ENCODE data around the gene SEM1.
A peak's percentile ranks its signal among the peaks of the same experiment; 100 is the strongest.
"Not testable (repeated sequence)": the region's sequence is repeated elsewhere in the genome, so short reads cannot be mapped to it uniquely, and the experiment has no call there.

The SEM1 gene

DNA sequence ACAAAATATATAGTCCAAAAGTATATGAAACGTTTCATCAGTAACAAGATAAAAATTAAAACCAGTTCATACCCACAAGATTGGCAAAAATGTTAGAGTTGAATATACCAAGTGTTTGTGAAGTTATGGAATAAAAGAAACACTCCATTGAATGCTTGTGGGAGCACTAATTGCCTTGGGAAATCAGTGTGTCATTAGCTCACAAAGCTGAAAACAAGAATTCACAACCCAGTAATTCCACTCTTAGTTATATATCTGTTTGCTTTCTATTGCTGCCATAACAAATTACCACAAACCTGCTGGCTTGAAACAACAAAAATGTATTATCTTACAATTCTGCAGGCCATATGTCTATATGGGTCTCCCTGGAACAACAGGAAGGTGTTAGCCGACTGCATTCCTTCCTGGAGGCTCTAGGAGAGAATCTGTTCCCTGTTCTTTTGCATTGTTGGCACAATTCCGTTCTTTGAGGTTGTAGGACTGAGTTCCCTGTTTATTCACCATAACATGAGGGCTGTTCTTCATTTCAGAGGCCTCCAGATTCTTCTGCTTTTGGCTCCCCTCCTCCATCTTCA, 45.7 kb downstream of the SEM1 start:
- Mint-ChIP-seq H3K4me3 (no peak overlapping the region), H3K27me3 (no peaks in the 10 kb centered on the region), H3K27ac (no peak overlapping the region), H3K9me3 (no peaks in the 10 kb centered on the region), H3K4me1 (peaks cover 9 to 11% of the 10 kb centered on the region in 2 donors), H3K36me3 (peaks cover 19 to 32% of the 10 kb centered on the region in 2 donors)
- ATAC-seq (replicated peaks): no peak
- DNase-seq: no peak

DNA sequence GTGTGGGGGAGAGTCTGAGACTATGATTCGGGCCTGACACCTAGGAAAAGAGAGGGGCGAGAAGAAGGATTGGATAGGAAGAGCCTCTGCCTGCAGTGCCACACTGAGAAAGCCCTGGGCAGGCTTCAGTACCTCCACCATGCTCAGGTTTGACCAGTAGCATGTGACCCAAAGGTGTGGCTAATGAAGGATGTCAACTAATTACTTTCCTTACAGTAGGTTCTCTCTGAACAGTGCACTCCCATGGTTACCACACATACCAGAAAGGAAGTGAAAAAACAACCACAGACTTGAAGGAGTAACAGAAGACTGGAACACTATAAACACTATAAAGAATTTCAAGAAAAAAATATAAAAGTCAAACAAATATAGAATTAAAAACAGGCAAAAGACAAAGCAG, 46.2 kb downstream of the SEM1 start:
- H3K27ac Mint-ChIP-seq: peak overlapping the region; percentile 81

DNA sequence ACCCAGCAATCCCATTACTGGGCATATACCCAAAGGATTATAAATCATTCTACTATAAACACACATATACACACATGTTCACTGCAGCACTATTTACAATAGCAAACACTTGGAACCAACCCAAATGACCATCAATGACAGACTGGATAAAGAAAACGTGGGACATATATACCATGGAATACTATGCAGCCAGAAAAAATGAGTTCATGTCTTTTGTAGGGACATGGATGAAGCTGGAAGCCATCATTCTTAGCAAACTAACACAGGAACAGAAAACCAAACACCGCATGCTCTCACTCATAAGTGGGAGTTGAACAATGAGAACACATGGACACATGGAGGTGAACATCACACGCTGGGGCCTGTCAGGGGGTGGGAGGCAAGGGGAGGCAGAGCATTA, 47.5 kb downstream of the SEM1 start:
- ATAC-seq (replicated peaks); DNase-seq; H3K9me3 Mint-ChIP-seq; H3K27me3 Mint-ChIP-seq; H3K27ac Mint-ChIP-seq; H3K4me3 Mint-ChIP-seq: not testable (repeated sequence)
- peaks cover 9 to 11% of the 10 kb centered on the region in 2 donors for H3K4me1 Mint-ChIP-seq
- peaks cover 16 to 23% of the 10 kb centered on the region in 2 donors for H3K36me3 Mint-ChIP-seq

More for the DNA sequence above, 46.2 kb downstream of the SEM1 start:
- Mint-ChIP-seq H3K4me3 (no peak overlapping the region), H3K27me3 (no peaks in the 10 kb centered on the region), H3K36me3 (peaks cover 16 to 28% of the 10 kb centered on the region in 2 donors), H3K4me1 (peaks cover 9 to 11% of the 10 kb centered on the region in 2 donors), H3K9me3 (no peaks in the 10 kb centered on the region)
- peak; percentile 67 to 82 for ATAC-seq (replicated peaks)
- DNase-seq: no peak

GRCh38 chr7:96658022-96658412, 51.6 kb downstream of the SEM1 start:
- Mint-ChIP-seq H3K9me3 (no peaks in the 10 kb centered on the region), H3K4me3 (no peak overlapping the region), H3K4me1 (peaks cover 1 to 5% of the 10 kb centered on the region in 2 donors), H3K36me3 (peaks cover 10 to 32% of the 10 kb centered on the region in 2 donors), H3K27ac (no peak overlapping the region), H3K27me3 (no peaks in the 10 kb centered on the region)
- DNase-seq (no peak), ATAC-seq (replicated peaks) (no peak)

- no peak for ATAC-seq (replicated peaks)
- no peak for DNase-seq
- Mint-ChIP-seq H3K4me1 (no peaks in the 10 kb centered on the region), H3K27me3 (no peaks in the 10 kb centered on the region), H3K36me3 (peaks cover 9 to 32% of the 10 kb centered on the region in 2 donors), H3K27ac (no peak overlapping the region), H3K4me3 (no peak overlapping the region), H3K9me3 (no peaks in the 10 kb centered on the region)
Observed at GRCh38 chr7:96657347-96658021, 52.2 kb downstream of the SEM1 start.

DNA sequence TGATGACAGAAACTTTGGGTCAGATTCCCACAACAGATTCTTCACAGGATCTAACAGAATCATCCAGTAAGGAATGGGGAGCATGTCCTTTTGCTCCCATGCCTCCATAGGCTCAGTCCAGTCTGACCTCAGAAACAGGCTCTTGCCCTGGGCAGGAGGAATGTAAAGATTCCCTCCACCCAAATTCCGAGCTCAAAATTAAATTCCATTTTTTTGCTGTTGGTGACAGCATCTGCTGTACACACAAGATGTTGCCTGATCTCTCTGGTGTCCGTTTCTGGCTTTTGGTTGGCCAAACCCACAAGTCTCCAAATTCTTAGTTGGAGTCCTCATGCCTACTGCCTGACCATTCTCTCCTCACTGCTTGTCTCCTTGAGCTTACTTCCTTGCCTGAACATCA, 53.7 kb downstream of the SEM1 start:
- ATAC-seq (replicated peaks) (no peak), DNase-seq (no peak)
- Mint-ChIP-seq H3K36me3 (peaks cover 4 to 28% of the 10 kb centered on the region in 2 donors), H3K27me3 (no peaks in the 10 kb centered on the region), H3K27ac (no peak overlapping the region), H3K4me3 (no peak overlapping the region), H3K4me1 (no peaks in the 10 kb centered on the region), H3K9me3 (no peaks in the 10 kb centered on the region)

DNA sequence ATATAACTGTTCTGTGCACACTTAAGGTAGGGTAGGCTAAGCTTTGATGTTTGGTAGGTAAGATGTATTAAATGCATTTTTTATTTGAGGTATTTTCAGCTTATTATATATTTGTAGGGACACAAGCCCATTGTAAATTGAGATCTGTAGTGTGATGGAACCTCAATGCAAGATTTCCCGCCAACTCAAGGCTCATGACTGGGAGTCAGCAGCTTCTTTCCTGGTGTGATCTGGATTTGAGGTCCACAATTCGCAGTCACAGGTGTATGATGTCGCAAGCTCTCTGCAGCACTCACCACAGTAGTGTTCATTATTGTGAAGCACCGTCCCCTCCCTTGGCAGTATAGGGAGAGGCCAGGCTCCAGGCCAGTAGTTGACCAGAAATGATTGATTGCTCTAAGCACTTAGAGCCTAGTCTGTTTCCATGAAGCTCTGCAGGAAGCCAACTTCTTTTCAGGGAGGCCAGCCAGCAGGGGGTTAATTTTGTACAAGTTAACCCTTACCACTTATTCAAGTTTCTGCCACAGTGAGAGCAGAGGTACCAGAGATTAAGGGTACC, 54.9 kb downstream of the SEM1 start:
- Mint-ChIP-seq H3K27ac (no peak overlapping the region), H3K9me3 (no peaks in the 10 kb centered on the region), H3K27me3 (no peaks in the 10 kb centered on the region), H3K4me1 (no peaks in the 10 kb centered on the region), H3K4me3 (no peak overlapping the region), H3K36me3 (peaks cover 6 to 36% of the 10 kb centered on the region in 2 donors)
- DNase-seq (no peak), ATAC-seq (replicated peaks) (no peak)

- DNase-seq: no peak
- no peak for ATAC-seq (replicated peaks)
- Mint-ChIP-seq H3K27ac (no peak overlapping the region), H3K9me3 (no peaks in the 10 kb centered on the region), H3K36me3 (peaks cover 7 to 32% of the 10 kb centered on the region in 2 donors), H3K4me3 (no peak overlapping the region), H3K27me3 (no peaks in the 10 kb centered on the region), H3K4me1 (no peaks in the 10 kb centered on the region)
Observed at GRCh38 chr7:96649981-96650380, 59.7 kb downstream of the SEM1 start.

DNA sequence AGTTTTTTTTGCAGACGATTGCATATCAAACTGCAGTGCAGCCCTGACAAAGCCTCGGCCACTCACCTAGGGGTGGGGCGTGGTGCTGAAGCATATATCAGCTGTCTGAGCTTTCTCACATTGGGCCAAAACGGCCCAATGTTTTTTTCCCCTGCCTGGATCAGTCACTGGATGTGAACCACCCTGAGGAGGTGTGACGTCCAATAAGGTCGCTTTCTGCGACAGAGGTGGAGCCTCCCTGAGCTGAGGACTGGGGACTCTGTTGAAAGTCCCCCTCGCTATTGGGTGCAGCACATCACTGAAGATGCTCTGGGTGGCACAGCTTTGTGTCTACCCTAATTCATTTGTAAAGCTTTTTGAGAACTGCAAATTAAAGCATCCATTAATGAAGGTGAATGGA, 60.9 kb downstream of the SEM1 start:
- no peak overlapping the region for H3K4me3 Mint-ChIP-seq
- ATAC-seq (replicated peaks) (no peak), DNase-seq (no peak)

GRCh38 chr7:96647733-96648132, 61.9 kb downstream of the SEM1 start:
- Mint-ChIP-seq H3K27me3 (no peaks in the 10 kb centered on the region), H3K4me1 (no peaks in the 10 kb centered on the region), H3K4me3 (no peak overlapping the region), H3K9me3 (no peaks in the 10 kb centered on the region), H3K27ac (no peak overlapping the region), H3K36me3 (peaks cover 6 to 29% of the 10 kb centered on the region in 2 donors)
- ATAC-seq (replicated peaks) (no peak), DNase-seq (no peak)

More for the DNA sequence above, 60.9 kb downstream of the SEM1 start:
- Mint-ChIP-seq H3K9me3 (no peaks in the 10 kb centered on the region), H3K27me3 (no peaks in the 10 kb centered on the region), H3K36me3 (peaks cover 6 to 30% of the 10 kb centered on the region in 2 donors), H3K27ac (no peak overlapping the region), H3K4me1 (no peaks in the 10 kb centered on the region)

DNA sequence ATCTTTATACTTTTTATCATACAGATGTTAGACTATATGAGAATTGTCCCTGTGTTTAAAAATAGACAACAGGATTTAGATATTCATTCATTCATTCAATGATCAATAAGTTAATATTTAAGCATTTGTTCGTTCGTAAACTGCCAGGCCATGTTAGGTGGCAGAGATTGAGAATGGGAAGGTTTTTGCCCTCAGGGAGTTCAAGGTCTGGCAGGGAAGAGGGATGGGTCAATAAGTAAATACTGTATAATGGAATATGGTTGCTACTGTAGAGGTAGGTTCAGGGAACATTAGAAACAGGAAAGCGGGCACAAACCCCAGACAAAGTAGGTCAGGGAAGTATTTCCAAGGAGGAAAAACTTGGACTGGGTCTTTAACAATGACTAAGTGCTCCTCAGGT, 64.6 kb downstream of the SEM1 start:
- Mint-ChIP-seq H3K27me3 (no peaks in the 10 kb centered on the region), H3K4me3 (no peak overlapping the region), H3K4me1 (no peaks in the 10 kb centered on the region), H3K27ac (no peak overlapping the region), H3K36me3 (peaks cover 6 to 23% of the 10 kb centered on the region in 2 donors), H3K9me3 (no peaks in the 10 kb centered on the region)
- DNase-seq (no peak), ATAC-seq (replicated peaks) (no peak)

- ATAC-seq (replicated peaks); H3K4me3 Mint-ChIP-seq; H3K27ac Mint-ChIP-seq; H3K4me1 Mint-ChIP-seq; DNase-seq; H3K27me3 Mint-ChIP-seq; H3K9me3 Mint-ChIP-seq: not testable (repeated sequence)
- H3K36me3 Mint-ChIP-seq: peaks cover 4 to 16% of the 10 kb centered on the region in 2 donors
Observed at GRCh38 chr7:96643436-96643835, 66.2 kb downstream of the SEM1 start.

GRCh38 chr7:96640054-96640453, 69.6 kb downstream of the SEM1 start:
- H3K4me1 Mint-ChIP-seq: peaks cover 0 to 2% of the 10 kb centered on the region in 2 donors
- H3K4me3 Mint-ChIP-seq: no peak overlapping the region
- ATAC-seq (replicated peaks): no peak

More at GRCh38 chr7:96640054-96640453, 69.6 kb downstream of the SEM1 start:
- H3K9me3 Mint-ChIP-seq: no peaks in the 10 kb centered on the region
- no peaks in the 10 kb centered on the region for H3K27me3 Mint-ChIP-seq
- DNase-seq: no peak
- peaks cover 2 to 12% of the 10 kb centered on the region in 2 donors for H3K36me3 Mint-ChIP-seq
- no peak overlapping the region for H3K27ac Mint-ChIP-seq
